ENCODE data around the gene PTK6.

The PTK6 gene

GRCh38 chr20:63574156-63574828 lies 37.1 kb upstream of the PTK6 start, which contains the start of gene HELZ2 (continued):
- TF ChIP-seq, protein P1, sequence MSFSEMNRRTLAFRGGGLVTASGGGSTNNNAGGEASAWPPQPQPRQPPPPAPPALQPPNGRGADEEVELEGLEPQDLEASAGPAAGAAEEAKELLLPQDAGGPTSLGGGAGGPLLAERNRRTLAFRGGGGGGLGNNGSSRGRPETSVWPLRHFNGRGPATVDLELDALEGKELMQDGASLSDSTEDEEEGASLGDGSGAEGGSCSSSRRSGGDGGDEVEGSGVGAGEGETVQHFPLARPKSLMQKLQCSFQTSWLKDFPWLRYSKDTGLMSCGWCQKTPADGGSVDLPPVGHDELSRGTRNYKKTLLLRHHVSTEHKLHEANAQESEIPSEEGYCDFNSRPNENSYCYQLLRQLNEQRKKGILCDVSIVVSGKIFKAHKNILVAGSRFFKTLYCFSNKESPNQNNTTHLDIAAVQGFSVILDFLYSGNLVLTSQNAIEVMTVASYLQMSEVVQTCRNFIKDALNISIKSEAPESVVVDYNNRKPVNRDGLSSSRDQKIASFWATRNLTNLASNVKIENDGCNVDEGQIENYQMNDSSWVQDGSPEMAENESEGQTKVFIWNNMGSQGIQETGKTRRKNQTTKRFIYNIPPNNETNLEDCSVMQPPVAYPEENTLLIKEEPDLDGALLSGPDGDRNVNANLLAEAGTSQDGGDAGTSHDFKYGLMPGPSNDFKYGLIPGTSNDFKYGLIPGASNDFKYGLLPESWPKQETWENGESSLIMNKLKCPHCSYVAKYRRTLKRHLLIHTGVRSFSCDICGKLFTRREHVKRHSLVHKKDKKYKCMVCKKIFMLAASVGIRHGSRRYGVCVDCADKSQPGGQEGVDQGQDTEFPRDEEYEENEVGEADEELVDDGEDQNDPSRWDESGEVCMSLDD (tag by site-specific recombination; IDR thresholded peaks at IDR 0.05), result peak; percentile 71; the same call in 1 of the 2 replicates
- no peak for TF ChIP-seq ZNF121 (tag by site-specific recombination; IDR thresholded peaks at IDR 0.05)
- TF ChIP-seq ZNF747 (tag by site-specific recombination; IDR thresholded peaks at IDR 0.05), result no peak
- peak; percentile 57 for TF ChIP-seq ZBTB8A (tag by site-specific recombination; IDR thresholded peaks at IDR 0.05)
- no peak for TF ChIP-seq ZNF555 (tag by site-specific recombination; conservative IDR thresholded peaks at IDR 0.05)
- no peak for TF ChIP-seq YY2 (tag by site-specific recombination; IDR thresholded peaks at IDR 0.05)
- TF ChIP-seq ZFP3 (tag by site-specific recombination; IDR thresholded peaks at IDR 0.05; ENCODE audit: low read depth), result no peak
- peak; percentile 30; the same call in 1 of the 2 replicates for TF ChIP-seq ZNF561 (tag by site-specific recombination; IDR thresholded peaks at IDR 0.05; ENCODE audit: borderline replicate concordance)
- no peak for TF ChIP-seq MEIS1 (CRISPR knock-in tag; IDR thresholded peaks at IDR 0.05; ENCODE audit: borderline replicate concordance)
- TF ChIP-seq ZNF394 (tag by site-specific recombination; IDR thresholded peaks at IDR 0.05; ENCODE audit: borderline replicate concordance), result no peak
- peak; percentile 32; the same call in 1 of the 2 replicates for TF ChIP-seq ZNF76 (tag by site-specific recombination; IDR thresholded peaks at IDR 0.05; ENCODE audit: borderline replicate concordance, low read depth)
- TF ChIP-seq ZNF341 (tag by site-specific recombination; IDR thresholded peaks at IDR 0.05; ENCODE audit: low read depth), result peak; percentile 74
- TF ChIP-seq ZIC2 (tag by site-specific recombination; IDR thresholded peaks at IDR 0.05), result peak; percentile 55; the same call in 1 of the 2 replicates
- TF ChIP-seq ZNF585B (tag by site-specific recombination; IDR thresholded peaks at IDR 0.05), result no peak
- 0 out of 2 replicates have a peak, but pooled peaks have one; percentile 28 for TF ChIP-seq ZEB2 (tag by site-specific recombination; IDR thresholded peaks at IDR 0.05)
- peak; percentile 52; the same call in 1 of the 2 replicates for TF ChIP-seq SP7 (tag by site-specific recombination; IDR thresholded peaks at IDR 0.05)
- peak; percentile 42; the same call in 1 of the 2 replicates for TF ChIP-seq ZNF398 (tag by site-specific recombination; IDR thresholded peaks at IDR 0.05)
- no peak for TF ChIP-seq ZNF530 (tag by site-specific recombination; IDR thresholded peaks at IDR 0.05; ENCODE audit: low read depth)
- TF ChIP-seq ZBTB26 (tag by site-specific recombination; optimal IDR thresholded peaks at IDR 0.05), result no peak
- TF ChIP-seq GLIS2 (tag by site-specific recombination; IDR thresholded peaks at IDR 0.05), result peak; percentile 62
- TF ChIP-seq KLF17 (tag by site-specific recombination; IDR thresholded peaks at IDR 0.05), result peak; percentile 73
- TF ChIP-seq GLIS1 (tag by site-specific recombination; IDR thresholded peaks at IDR 0.05), result peak; percentile 45
- peak; percentile 79 for TF ChIP-seq IKZF3 (tag by site-specific recombination; IDR thresholded peaks at IDR 0.05)
- TF ChIP-seq KLF8 (tag by site-specific recombination; IDR thresholded peaks at IDR 0.05), result peak; percentile 72; the same call in 1 of the 2 replicates
- peak; percentile 98 for TF ChIP-seq KLF1 (tag by site-specific recombination; IDR thresholded peaks at IDR 0.05)
- peak; percentile 28; the same call in 1 of the 2 replicates for TF ChIP-seq HIC1 (tag by site-specific recombination; IDR thresholded peaks at IDR 0.05)
- peak; percentile 71 for TF ChIP-seq ZFHX2 (tag by site-specific recombination; conservative IDR thresholded peaks at IDR 0.05)
- peak; percentile 98 for TF ChIP-seq ZNF777 (tag by site-specific recombination; IDR thresholded peaks at IDR 0.05; ENCODE audit: borderline replicate concordance)
- TF ChIP-seq, protein P2, sequence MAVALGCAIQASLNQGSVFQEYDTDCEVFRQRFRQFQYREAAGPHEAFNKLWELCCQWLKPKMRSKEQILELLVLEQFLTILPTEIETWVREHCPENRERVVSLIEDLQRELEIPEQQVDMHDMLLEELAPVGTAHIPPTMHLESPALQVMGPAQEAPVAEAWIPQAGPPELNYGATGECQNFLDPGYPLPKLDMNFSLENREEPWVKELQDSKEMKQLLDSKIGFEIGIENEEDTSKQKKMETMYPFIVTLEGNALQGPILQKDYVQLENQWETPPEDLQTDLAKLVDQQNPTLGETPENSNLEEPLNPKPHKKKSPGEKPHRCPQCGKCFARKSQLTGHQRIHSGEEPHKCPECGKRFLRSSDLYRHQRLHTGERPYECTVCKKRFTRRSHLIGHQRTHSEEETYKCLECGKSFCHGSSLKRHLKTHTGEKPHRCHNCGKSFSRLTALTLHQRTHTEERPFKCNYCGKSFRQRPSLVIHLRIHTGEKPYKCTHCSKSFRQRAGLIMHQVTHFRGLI (tag by site-specific recombination; IDR thresholded peaks at IDR 0.05), result no peak
- no peak for TF ChIP-seq ZNF423 (tag by site-specific recombination; IDR thresholded peaks at IDR 0.05)

All from HEK293 (cell line).